GM23248 (cell line): ENCODE data around the gene CDR2. TPM values are rescaled to one million over a fixed set of nuclear protein-coding genes. Genes with fewer than 3 reads are reported as not detected.
"Not testable (repeated sequence)": the region's sequence is repeated elsewhere in the genome, so short reads cannot be mapped to it uniquely, and the experiment has no call there.

Experiments
- DNase-seq: peaks from one replicate; pipeline ENCODE4 v3.0.0-alpha.2; 2015
- H2AFZ ChIP-seq: fragments of 200-600 bp; sonication (generic); 2 replicates; pipeline ENCODE4 v1.6.1; 2016; ENCODE audit warnings: antibody characterized with exemption
- H3F3A ChIP-seq: fragments of 200-600 bp; sonication (generic); 2 replicates; pipeline ENCODE4 v1.6.1; 2016; ENCODE audit warnings: mild to moderate bottlenecking, antibody characterized with exemption, mixed run types; ENCODE audit not compliant: insufficient read depth
- H3K27ac ChIP-seq: fragments of 200-600 bp; sonication (generic); 2 replicates; pipeline ENCODE4 v1.5.1; 2016; ENCODE audit warnings: mild to moderate bottlenecking
- H3K27me3 ChIP-seq: fragments of 200-600 bp; sonication (generic); replicated peaks from 2 replicates; pipeline ENCODE4 v1.6.1; 2016; ENCODE audit warnings: mild to moderate bottlenecking; ENCODE audit not compliant: insufficient read depth
- H3K36me3 ChIP-seq: fragments of 200-600 bp; sonication (generic); 2 replicates; pipeline ENCODE4 v1.6.1; 2016; ENCODE audit warnings: low read depth, mild to moderate bottlenecking
- H3K4me1 ChIP-seq: fragments of 200-600 bp; sonication (generic); 2 replicates; pipeline ENCODE4 v1.6.1; 2016; ENCODE audit warnings: mild to moderate bottlenecking; ENCODE audit not compliant: insufficient read depth
- H3K4me2 ChIP-seq: fragments of 200-600 bp; sonication (generic); one replicate; pipeline ENCODE4 v1.6.1; 2016; ENCODE audit warnings: mild to moderate bottlenecking; ENCODE audit not compliant: unreplicated experiment
- H3K4me3 ChIP-seq: fragments of 200-600 bp; sonication (generic); 2 replicates; pipeline ENCODE4 v1.5.1; 2016; ENCODE audit warnings: mild to moderate bottlenecking
- H3K79me2 ChIP-seq: fragments of 200-600 bp; sonication (generic); 2 replicates; pipeline ENCODE4 v1.6.1; 2016; ENCODE audit warnings: mild to moderate bottlenecking; ENCODE audit not compliant: insufficient read depth
- H3K9ac ChIP-seq: fragments of 200-600 bp; sonication (generic); 2 replicates; pipeline ENCODE4 v1.6.1; 2016; ENCODE audit warnings: mild to moderate bottlenecking
- H3K9me2 ChIP-seq: fragments of 200-600 bp; sonication (generic); 2 replicates; pipeline ENCODE4 v1.6.1; 2016; ENCODE audit warnings: mixed run types, mild to moderate bottlenecking, moderate library complexity; ENCODE audit not compliant: insufficient read depth
- H3K9me3 ChIP-seq: fragments of 200-600 bp; sonication (generic); one replicate; pipeline ENCODE4 v1.6.1; 2017; ENCODE audit warnings: low read depth
- H4K20me1 ChIP-seq: fragments of 200-600 bp; sonication (generic); 2 replicates; pipeline ENCODE4 v1.6.0; 2016; ENCODE audit not compliant: insufficient read depth
- EZH2 ChIP-seq: fragments of 200-600 bp; sonication (generic); IDR thresholded peaks from 2 replicates; pipeline ENCODE4 v1.6.1; 2018; ENCODE audit warnings: antibody characterized with exemption, mild to moderate bottlenecking; ENCODE audit not compliant: insufficient read depth, poor library complexity, severe bottlenecking
- EZH2phosphoT487 ChIP-seq: fragments of 200-600 bp; sonication (generic); IDR thresholded peaks from 2 replicates; pipeline ENCODE4 v1.6.1; 2018; ENCODE audit warnings: antibody characterized with exemption, moderate library complexity, mild to moderate bottlenecking, low read depth; ENCODE audit not compliant: insufficient read depth
- WGBS, 2 experiments: methylation state at CpG; one replicate each; pipeline ENCODE4 v1.1.6; 2015 to 2017; ENCODE audit warnings: low lambda C conversion rate in 2 of 2, low coverage in 1 of 2; ENCODE audit errors: missing lambda C conversion rate in 2 of 2; 5-methylcytosine and 5-hydroxymethylcytosine counted together
- in situ Hi-C: fragments of 300-500 bp; cut with MboI; formaldehyde crosslinking; loops from 2 replicates; pipeline ENCODE4 v1.15.0; 2020
- polyA plus RNA-seq: library from polyadenylated mRNA; unstranded; fragments of >200 nt; fragmentation: Nextera tagmentation; extraction: Ambion mirVana; gene quantifications from 2 replicates; pipeline ENCODE4 v1.2.1, GENCODE V29; 2016
- total RNA-seq: library from RNA; depleted of rRNA; stranded (reverse); fragments of >200 nt; shearing (Covaris generic); gene quantifications from 2 replicates; pipeline ENCODE4 v1.2.3, GENCODE V29; 2014

The CDR2 gene
- total and polyA plus RNA-seq, 2 experiments from 2014 or later: 25.1 to 45.6 TPM

DNA sequence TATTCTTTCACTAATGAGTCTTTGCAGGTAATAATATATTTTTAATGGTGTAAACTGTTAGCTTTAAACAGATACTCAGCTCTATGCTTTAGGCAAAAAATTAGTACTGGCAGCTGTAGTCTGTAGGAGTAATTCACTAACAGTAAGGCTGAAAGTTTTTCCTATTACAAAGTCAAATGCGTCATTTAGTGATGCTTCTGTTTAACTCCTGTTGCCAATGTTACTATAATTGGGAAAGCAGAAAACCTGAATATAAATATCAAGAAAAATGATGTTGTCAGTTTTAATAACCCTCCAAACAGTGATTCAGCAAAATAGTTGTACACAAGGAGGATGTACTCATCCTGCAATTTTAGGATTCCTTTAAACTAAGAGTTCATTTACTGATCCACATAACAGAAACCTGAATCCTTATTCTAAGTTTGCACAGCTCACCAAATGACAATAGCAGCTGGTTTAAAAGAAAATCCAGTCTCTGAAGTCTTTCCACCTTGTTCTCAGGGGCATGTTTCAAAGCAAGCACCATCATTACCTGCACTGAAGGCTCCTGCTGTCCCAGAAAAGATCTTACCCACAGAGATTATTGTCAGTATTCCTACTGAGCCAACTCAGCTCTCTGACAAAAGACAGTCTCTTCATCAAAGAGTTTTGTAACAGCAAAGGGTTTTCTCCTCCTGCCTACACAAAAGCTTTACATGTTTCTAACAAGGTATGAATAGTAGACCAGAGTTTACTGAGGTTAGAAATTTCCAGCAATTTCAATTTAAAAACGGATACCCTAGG lies 4.2 kb downstream of the CDR2 start:
- peak overlapping the region; percentile 90 for H3K4me2 ChIP-seq
- peak overlapping the region; percentile 97 for H3K27ac ChIP-seq
- in situ Hi-C loops: no loop called here
- H3K9me3 ChIP-seq: no peaks in the 10 kb centered on the region
- H3K79me2 ChIP-seq: peaks cover 85% of the 10 kb centered on the region
- peaks cover 2% of the 10 kb centered on the region; the same call in 1 of the 2 replicates for H3K36me3 ChIP-seq
- peak; percentile 94 for DNase-seq
- H3K4me3 ChIP-seq: peak overlapping the region; percentile 48
- H3K9ac ChIP-seq: peak overlapping the region; percentile 77
- no peaks in the 10 kb centered on the region for H3K27me3 ChIP-seq
- no peaks in the 10 kb centered on the region for H3K9me2 ChIP-seq
- H3K4me1 ChIP-seq: peaks cover 51% of the 10 kb centered on the region
- H2AFZ ChIP-seq: no peak overlapping the region
- WGBS, 2 experiments: 41 to 46% methylated on average over 2 of the region's 2 CpGs
- no peak for TF ChIP-seq EZH2
- TF ChIP-seq EZH2phosphoT487: no peak
- H3F3A ChIP-seq: peaks cover 63% of the 10 kb centered on the region
- no peaks in the 10 kb centered on the region; the same call in 1 of the 2 replicates for H4K20me1 ChIP-seq

DNA sequence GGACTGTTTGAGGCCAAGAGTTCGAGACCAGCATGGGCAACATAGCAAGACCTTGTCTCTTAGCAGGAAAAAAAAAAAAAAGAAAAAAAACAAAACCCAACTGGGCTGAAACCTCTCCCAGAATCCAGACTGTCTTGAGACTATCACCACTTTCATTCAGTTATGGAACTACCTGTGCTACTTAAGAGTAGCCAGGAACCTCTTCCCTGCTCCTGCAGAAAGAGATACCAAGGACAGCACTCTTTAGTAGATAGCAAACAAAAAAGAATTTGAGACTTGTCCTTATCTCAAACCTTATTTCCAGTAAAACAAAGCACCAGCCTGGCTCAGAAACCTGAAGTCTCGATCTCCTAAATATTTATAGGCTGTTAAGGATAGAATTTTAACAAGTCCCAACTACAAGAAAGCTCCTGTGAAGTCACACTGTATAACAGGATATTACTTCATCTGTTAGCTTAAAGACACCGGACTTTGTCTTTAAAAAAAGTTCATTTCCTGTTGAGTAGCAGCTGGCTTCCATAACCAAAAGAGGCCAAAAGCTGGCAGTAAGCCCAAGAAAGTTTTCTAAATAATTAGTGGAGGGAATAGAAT lies 5.1 kb downstream of the CDR2 start:
- 49 to 51% methylated on average over 3 of the region's 3 CpGs for WGBS, 2 experiments
- peak overlapping the region; percentile 97 for H3K27ac ChIP-seq
- peaks cover 94% of the 10 kb centered on the region for H3K79me2 ChIP-seq
- TF ChIP-seq EZH2 (no peak), EZH2phosphoT487 (no peak)
- H3K4me3 ChIP-seq: peak overlapping the region; percentile 48; the same call in 1 of the 2 replicates
- H3K4me2 ChIP-seq: peak overlapping the region; percentile 84
- H2AFZ ChIP-seq: no peak overlapping the region
- H4K20me1 ChIP-seq: no peaks in the 10 kb centered on the region; the same call in 1 of the 2 replicates
- H3F3A ChIP-seq: peaks cover 67% of the 10 kb centered on the region
- H3K9me2 ChIP-seq: no peaks in the 10 kb centered on the region
- H3K9ac ChIP-seq: peak overlapping the region; percentile 77
- H3K36me3 ChIP-seq: peaks cover 11% of the 10 kb centered on the region
- DNase-seq: peak; percentile 69
- H3K4me1 ChIP-seq: peaks cover 51% of the 10 kb centered on the region
- no peaks in the 10 kb centered on the region for H3K27me3 ChIP-seq
- H3K9me3 ChIP-seq: no peaks in the 10 kb centered on the region
- in situ Hi-C loops: no loop called here

DNA sequence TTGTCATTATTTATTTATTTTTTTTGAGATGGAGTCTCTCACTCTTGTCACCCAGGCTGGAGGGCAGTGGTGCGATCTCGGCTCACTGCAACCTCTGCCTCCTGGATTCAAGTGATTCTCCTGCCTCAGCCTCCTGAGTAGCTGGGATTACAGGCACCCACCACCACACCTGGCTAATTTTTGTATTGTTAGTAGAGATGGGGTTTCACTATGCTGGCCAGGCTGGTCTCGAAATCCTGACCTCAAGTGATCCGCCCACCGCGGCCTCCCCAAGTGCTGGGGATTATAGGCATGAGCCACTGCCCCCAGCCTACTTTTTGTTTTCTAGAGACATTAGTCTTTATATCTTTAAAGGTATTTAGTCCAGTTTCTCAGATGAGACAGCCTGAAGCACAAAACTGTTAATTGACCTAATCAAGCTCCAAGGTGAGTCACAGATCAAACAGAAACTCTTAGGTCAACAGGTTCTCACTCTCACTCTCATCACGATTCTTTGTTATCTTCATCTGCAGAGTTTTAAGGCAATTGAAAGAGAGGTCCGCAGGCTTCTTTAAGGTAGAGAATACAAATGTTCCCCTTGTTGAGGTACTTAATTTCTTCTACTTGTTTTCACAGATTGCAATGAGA lies 6.1 kb downstream of the CDR2 start:
- H2AFZ ChIP-seq, H3K9me2 ChIP-seq, in situ Hi-C loops, DNase-seq, H3K9ac ChIP-seq, H3K4me3 ChIP-seq, H3K9me3 ChIP-seq, H3K4me2 ChIP-seq, H4K20me1 ChIP-seq, H3K27me3 ChIP-seq: not testable (repeated sequence)
- Histone ChIP-seq H3K27ac (peak overlapping the region; percentile 97), H3K36me3 (peaks cover 20% of the 10 kb centered on the region), H3K79me2 (peaks cover 94% of the 10 kb centered on the region), H3K4me1 (peaks cover 51% of the 10 kb centered on the region), H3F3A (peaks cover 67% of the 10 kb centered on the region)
- WGBS, 2 experiments: 92 to 93% methylated on average over 8 of the region's 8 CpGs

DNA sequence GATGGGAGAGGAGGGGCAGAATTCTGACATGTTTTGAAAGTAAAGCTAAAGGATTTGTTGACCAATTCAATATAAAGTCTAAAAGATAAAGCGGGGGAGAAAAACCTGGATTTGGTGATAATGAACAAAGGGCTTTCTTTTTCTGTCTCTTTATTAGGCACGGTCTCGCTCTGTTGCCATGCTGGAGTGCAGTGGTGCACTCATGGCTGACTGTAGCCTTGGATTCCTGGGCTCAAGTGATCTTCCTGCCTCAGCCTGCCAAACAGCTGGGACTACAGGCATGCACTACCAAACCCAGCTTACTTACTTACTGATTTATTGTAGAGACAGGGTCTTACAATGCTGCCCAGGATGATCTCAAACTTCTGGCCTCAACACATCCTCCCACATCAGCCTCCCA lies 7.5 kb downstream of the CDR2 start:
- Histone ChIP-seq H3K79me2 (peaks cover 94% of the 10 kb centered on the region), H3K27me3 (no peaks in the 10 kb centered on the region), H3K36me3 (peaks cover 34% of the 10 kb centered on the region), H3K4me1 (peaks cover 41% of the 10 kb centered on the region), H3K9me3 (no peaks in the 10 kb centered on the region), H3K9ac (no peak overlapping the region), H3F3A (peaks cover 58% of the 10 kb centered on the region), H4K20me1 (no peaks in the 10 kb centered on the region; the same call in 1 of the 2 replicates), H3K4me2 (peak overlapping the region; percentile 11), H2AFZ (no peak overlapping the region), H3K9me2 (no peaks in the 10 kb centered on the region), H3K4me3 (no peak overlapping the region), H3K27ac (no peak overlapping the region)
- in situ Hi-C loops: no loop called here
- no peak for DNase-seq
- TF ChIP-seq EZH2phosphoT487 (no peak), EZH2 (no peak)
- WGBS, 2 experiments: 85 to 87% methylated on average over 3 of the region's 3 CpGs
